ENCODE data around the gene BRIX1.

GRCh38 chr5:34868791-34869190, 46.7 kb upstream of the BRIX1 start:
- TF ChIP-seq CTCF (IDR thresholded peaks at IDR 0.05; ENCODE audit: borderline replicate concordance, extremely low read depth, low read length, poor library complexity, severe bottlenecking) (no peak), EZH2 (IDR thresholded peaks at IDR 0.05; ENCODE audit: borderline replicate concordance, low read depth, low read length, severe bottlenecking) (no peak)

Data from DND-41 (cell line).